Measurements from ENCODE around the gene KCNK18.
A peak's percentile ranks its signal among the peaks of the same experiment; 100 is the strongest.

Gene KCNK18

GRCh38 chr10:117166418-117167345 lies 30.6 kb upstream of the KCNK18 start:
- TF ChIP-seq CTCF (conservative IDR thresholded peaks at IDR 0.05; ENCODE audit: low read depth, low read length), result no peak

GRCh38 chr10:117167346-117167788 lies 29.9 kb upstream of the KCNK18 start:
- no peak overlapping the region for H3K4me3 ChIP-seq (ENCODE audit: low read depth, low read length)
- TF ChIP-seq CTCF (conservative IDR thresholded peaks at IDR 0.05; ENCODE audit: low read depth, low read length), result no peak
- no peak for DNase-seq (ENCODE audit: low read depth)

More at GRCh38 chr10:117166418-117167345, 30.6 kb upstream of the KCNK18 start:
- no peak for DNase-seq (ENCODE audit: low read depth)
- no peak overlapping the region for H3K4me3 ChIP-seq (ENCODE audit: low read depth, low read length)

GRCh38 chr10:117167789-117168674 lies 29.3 kb upstream of the KCNK18 start:
- TF ChIP-seq CTCF (conservative IDR thresholded peaks at IDR 0.05; ENCODE audit: low read depth, low read length), result peak; percentile 50
- DNase-seq (ENCODE audit: low read depth), result peak; percentile 22
- H3K4me3 ChIP-seq (ENCODE audit: low read depth, low read length), result no peak overlapping the region

- no peak for TF ChIP-seq CTCF (conservative IDR thresholded peaks at IDR 0.05; ENCODE audit: low read depth, low read length)
- no peak overlapping the region for H3K4me3 ChIP-seq (ENCODE audit: low read depth, low read length)
- no peak for DNase-seq (ENCODE audit: low read depth)
These were observed 28.6 kb upstream of the KCNK18 start for GRCh38 chr10:117168729-117169128.

- DNase-seq (ENCODE audit: low read depth), result no peak
- TF ChIP-seq CTCF (conservative IDR thresholded peaks at IDR 0.05; ENCODE audit: low read depth, low read length), result no peak
- H3K4me3 ChIP-seq (ENCODE audit: low read depth, low read length), result no peak overlapping the region
These were observed 27.8 kb upstream of the KCNK18 start for GRCh38 chr10:117169480-117169879.

GRCh38 chr10:117170244-117170643 lies 27.0 kb upstream of the KCNK18 start:
- no peak for DNase-seq (ENCODE audit: low read depth)
- TF ChIP-seq CTCF (conservative IDR thresholded peaks at IDR 0.05; ENCODE audit: low read depth, low read length), result no peak
- H3K4me3 ChIP-seq (ENCODE audit: low read depth, low read length), result no peak overlapping the region

Data from choroid plexus epithelial cell (primary cell).